Stimulated activated CD8-positive, alpha-beta memory T cell treated with anti-CD3 and anti-CD28 coated beads, Interleukin-15, amount 100 ng/mL, for 4 hours (primary cell): ENCODE data around the gene DENND1C.
"Not testable (repeated sequence)": the region's sequence is repeated elsewhere in the genome, so short reads cannot be mapped to it uniquely, and the experiment has no call there.

Experiments
- DNase-seq, 2 donors: peaks; one replicate each; pipeline ENCODE4 v3.0.0-alpha.2; 2020; ENCODE audit warnings: low read depth in 2 of 2

Gene DENND1C

GRCh38 chr19:6457958-6458694 lies 23.5 kb downstream of the DENND1C start:
- DNase-seq = no peak

GRCh38 chr19:6455924-6456323 lies 25.7 kb downstream of the DENND1C start:
- DNase-seq = no peak

- DNase-seq = no peak
Observed at GRCh38 chr19:6453951-6454565, 27.5 kb downstream of the DENND1C start.

- no peak for DNase-seq
Observed at GRCh38 chr19:6452899-6453298, 28.7 kb downstream of the DENND1C start.

- no peak for DNase-seq
Observed at GRCh38 chr19:6452223-6452614, 29.4 kb downstream of the DENND1C start.

GRCh38 chr19:6451583-6452222 lies 29.9 kb downstream of the DENND1C start:
- no peak for DNase-seq

- no peak for DNase-seq
Observed at GRCh38 chr19:6450166-6450565, 31.4 kb downstream of the DENND1C start.

- no peak for DNase-seq
Observed at GRCh38 chr19:6448045-6448444, 33.5 kb downstream of the DENND1C start.

GRCh38 chr19:6446452-6446851 lies 35.1 kb downstream of the DENND1C start:
- no peak for DNase-seq

- DNase-seq = no peak
Observed at GRCh38 chr19:6443986-6444385, 37.6 kb downstream of the DENND1C start.

- no peak for DNase-seq
Observed at GRCh38 chr19:6442087-6442688, 39.4 kb downstream of the DENND1C start.

GRCh38 chr19:6440905-6441304 lies 40.7 kb downstream of the DENND1C start:
- DNase-seq = no peak

GRCh38 chr19:6439743-6440142 lies 41.8 kb downstream of the DENND1C start:
- DNase-seq = no peak

GRCh38 chr19:6433663-6434062 lies 47.9 kb downstream of the DENND1C start, which contains the start of gene SLC25A41:
TSS of gene SLC25A41 (minus strand) at chr19:6433763. CDS start at chr19:6433693, 70 bp downstream.
- DNase-seq = no peak

GRCh38 chr19:6433165-6433564 lies 48.4 kb downstream of the DENND1C start:
- no peak for DNase-seq

GRCh38 chr19:6431891-6432290 lies 49.7 kb downstream of the DENND1C start:
- no peak for DNase-seq

GRCh38 chr19:6429419-6430221 lies 52.0 kb downstream of the DENND1C start:
- DNase-seq = no peak

- DNase-seq = not testable (repeated sequence)
Observed at GRCh38 chr19:6428692-6429418, 52.7 kb downstream of the DENND1C start.

GRCh38 chr19:6427131-6427530 lies 54.5 kb downstream of the DENND1C start:
- no peak for DNase-seq

- DNase-seq = no peak
Observed at GRCh38 chr19:6425732-6426620, 55.6 kb downstream of the DENND1C start.
